H1 (cell line): ENCODE data around the gene EPB41L2. TPM values are rescaled to one million over a fixed set of nuclear protein-coding genes. Genes with fewer than 3 reads are reported as not detected.

Experiments used
- NRF1 ChIP-seq: IDR thresholded peaks from 2 replicates; pipeline ENCODE4 v1.6.1; 2011; ENCODE audit warnings: mild to moderate bottlenecking, low read depth, low read length, improper control_type of control experiment
- PHF8 ChIP-seq: fragments of 200-600 bp; sonication (generic); conservative IDR thresholded peaks from 2 replicates; pipeline ENCODE4 v1.7.1; 2012; ENCODE audit warnings: low read depth, mild to moderate bottlenecking, inconsistent platforms, low read length, moderate library complexity
- RAD21 ChIP-seq, 2 experiments: IDR thresholded peaks in 1 of 2; conservative IDR thresholded peaks in 1 of 2; 2 replicates each; pipeline ENCODE4 v1.6.1; 2011; ENCODE audit warnings: low read depth in 2 of 2, low read length in 2 of 2, improper control_type of control experiment in 1 of 2, inconsistent platforms in 1 of 2, mild to moderate bottlenecking in 1 of 2, moderate library complexity in 1 of 2
- polyA plus RNA-seq, 7 experiments: library from polyadenylated mRNA; depleted of rRNA in 3 of 7; stranded (reverse) in 5 of 7; unstranded in 2 of 7; fragments of >200 nt in 5 of 7; fragments of 200-250 nt in 2 of 7; gene quantifications; 1 replicate in 5 of 7; 2 replicates in 1 of 7; 4 replicates in 1 of 7; pipeline versions ENCODE4 v1.2.1 to v1.2.3, GENCODE V29; 2011 to 2013; ENCODE audit warnings: missing spikeins in 2 of 7, mixed read lengths in 2 of 7
- total RNA-seq: library from RNA; stranded (reverse); fragmentation: NEBNext Ultra II Directional; extraction: Animal tissue kit (Norgen Biotek cat#: 25700); gene quantifications from 2 replicates; pipeline ENCODE4 v1.2.1, GENCODE V29; 2021
- TF ChIP-seq, protein P1 (sequence below): fragments of 300-600 bp; sonication (generic); IDR thresholded peaks from 2 replicates; pipeline ENCODE4 v1.7.1; 2012; ENCODE audit warnings: low read length, moderate library complexity, mild to moderate bottlenecking, inconsistent platforms; ENCODE audit not compliant: insufficient replicate concordance
- TF ChIP-seq, protein P2 (sequence below): IDR thresholded peaks from 2 replicates; pipeline ENCODE4 v1.6.1; 2011; ENCODE audit warnings: low read length, improper control_type of control experiment

Gene EPB41L2
- total and polyA plus RNA-seq, 2 of the 8 experiments (the other 6 are each of a cell fraction or from before 2014, with no cell fraction given), result 22.5 to 123 TPM

DNA sequence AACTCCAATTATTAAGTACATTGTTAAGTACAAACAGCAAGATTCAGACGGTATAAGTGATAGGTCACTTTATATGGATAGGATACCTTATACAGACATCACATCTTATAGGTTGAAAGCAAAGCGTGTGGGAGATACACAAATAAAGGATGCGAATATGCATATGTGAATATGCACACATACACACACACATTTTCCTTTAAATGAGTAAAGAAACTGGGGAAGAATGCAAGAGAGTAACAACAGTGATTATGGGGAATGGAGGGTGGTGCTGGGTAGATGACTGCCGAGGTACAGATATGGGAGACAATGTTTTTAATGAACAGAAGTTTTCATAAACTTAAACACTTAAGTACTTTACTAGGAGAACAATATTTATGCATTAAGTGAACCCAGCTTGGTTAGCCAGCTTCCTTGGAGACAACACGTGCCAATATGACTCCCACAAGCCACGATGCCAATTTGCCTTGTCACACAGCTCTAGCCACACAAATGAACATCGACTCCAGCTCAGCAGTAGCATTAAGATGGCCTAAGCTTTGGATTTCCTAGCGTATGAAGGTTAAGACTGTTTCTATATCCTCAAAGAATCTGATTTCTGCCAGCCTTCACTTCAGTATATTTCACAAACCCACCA lies 96.6 kb downstream of the EPB41L2 start (continued):
- TF ChIP-seq, protein P1, sequence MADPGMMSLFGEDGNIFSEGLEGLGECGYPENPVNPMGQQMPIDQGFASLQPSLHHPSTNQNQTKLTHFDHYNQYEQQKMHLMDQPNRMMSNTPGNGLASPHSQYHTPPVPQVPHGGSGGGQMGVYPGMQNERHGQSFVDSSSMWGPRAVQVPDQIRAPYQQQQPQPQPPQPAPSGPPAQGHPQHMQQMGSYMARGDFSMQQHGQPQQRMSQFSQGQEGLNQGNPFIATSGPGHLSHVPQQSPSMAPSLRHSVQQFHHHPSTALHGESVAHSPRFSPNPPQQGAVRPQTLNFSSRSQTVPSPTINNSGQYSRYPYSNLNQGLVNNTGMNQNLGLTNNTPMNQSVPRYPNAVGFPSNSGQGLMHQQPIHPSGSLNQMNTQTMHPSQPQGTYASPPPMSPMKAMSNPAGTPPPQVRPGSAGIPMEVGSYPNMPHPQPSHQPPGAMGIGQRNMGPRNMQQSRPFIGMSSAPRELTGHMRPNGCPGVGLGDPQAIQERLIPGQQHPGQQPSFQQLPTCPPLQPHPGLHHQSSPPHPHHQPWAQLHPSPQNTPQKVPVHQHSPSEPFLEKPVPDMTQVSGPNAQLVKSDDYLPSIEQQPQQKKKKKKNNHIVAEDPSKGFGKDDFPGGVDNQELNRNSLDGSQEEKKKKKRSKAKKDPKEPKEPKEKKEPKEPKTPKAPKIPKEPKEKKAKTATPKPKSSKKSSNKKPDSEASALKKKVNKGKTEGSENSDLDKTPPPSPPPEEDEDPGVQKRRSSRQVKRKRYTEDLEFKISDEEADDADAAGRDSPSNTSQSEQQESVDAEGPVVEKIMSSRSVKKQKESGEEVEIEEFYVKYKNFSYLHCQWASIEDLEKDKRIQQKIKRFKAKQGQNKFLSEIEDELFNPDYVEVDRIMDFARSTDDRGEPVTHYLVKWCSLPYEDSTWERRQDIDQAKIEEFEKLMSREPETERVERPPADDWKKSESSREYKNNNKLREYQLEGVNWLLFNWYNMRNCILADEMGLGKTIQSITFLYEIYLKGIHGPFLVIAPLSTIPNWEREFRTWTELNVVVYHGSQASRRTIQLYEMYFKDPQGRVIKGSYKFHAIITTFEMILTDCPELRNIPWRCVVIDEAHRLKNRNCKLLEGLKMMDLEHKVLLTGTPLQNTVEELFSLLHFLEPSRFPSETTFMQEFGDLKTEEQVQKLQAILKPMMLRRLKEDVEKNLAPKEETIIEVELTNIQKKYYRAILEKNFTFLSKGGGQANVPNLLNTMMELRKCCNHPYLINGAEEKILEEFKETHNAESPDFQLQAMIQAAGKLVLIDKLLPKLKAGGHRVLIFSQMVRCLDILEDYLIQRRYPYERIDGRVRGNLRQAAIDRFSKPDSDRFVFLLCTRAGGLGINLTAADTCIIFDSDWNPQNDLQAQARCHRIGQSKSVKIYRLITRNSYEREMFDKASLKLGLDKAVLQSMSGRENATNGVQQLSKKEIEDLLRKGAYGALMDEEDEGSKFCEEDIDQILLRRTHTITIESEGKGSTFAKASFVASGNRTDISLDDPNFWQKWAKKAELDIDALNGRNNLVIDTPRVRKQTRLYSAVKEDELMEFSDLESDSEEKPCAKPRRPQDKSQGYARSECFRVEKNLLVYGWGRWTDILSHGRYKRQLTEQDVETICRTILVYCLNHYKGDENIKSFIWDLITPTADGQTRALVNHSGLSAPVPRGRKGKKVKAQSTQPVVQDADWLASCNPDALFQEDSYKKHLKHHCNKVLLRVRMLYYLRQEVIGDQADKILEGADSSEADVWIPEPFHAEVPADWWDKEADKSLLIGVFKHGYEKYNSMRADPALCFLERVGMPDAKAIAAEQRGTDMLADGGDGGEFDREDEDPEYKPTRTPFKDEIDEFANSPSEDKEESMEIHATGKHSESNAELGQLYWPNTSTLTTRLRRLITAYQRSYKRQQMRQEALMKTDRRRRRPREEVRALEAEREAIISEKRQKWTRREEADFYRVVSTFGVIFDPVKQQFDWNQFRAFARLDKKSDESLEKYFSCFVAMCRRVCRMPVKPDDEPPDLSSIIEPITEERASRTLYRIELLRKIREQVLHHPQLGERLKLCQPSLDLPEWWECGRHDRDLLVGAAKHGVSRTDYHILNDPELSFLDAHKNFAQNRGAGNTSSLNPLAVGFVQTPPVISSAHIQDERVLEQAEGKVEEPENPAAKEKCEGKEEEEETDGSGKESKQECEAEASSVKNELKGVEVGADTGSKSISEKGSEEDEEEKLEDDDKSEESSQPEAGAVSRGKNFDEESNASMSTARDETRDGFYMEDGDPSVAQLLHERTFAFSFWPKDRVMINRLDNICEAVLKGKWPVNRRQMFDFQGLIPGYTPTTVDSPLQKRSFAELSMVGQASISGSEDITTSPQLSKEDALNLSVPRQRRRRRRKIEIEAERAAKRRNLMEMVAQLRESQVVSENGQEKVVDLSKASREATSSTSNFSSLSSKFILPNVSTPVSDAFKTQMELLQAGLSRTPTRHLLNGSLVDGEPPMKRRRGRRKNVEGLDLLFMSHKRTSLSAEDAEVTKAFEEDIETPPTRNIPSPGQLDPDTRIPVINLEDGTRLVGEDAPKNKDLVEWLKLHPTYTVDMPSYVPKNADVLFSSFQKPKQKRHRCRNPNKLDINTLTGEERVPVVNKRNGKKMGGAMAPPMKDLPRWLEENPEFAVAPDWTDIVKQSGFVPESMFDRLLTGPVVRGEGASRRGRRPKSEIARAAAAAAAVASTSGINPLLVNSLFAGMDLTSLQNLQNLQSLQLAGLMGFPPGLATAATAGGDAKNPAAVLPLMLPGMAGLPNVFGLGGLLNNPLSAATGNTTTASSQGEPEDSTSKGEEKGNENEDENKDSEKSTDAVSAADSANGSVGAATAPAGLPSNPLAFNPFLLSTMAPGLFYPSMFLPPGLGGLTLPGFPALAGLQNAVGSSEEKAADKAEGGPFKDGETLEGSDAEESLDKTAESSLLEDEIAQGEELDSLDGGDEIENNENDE, result no peak
- TF ChIP-seq RAD21 (IDR thresholded peaks at IDR 0.05 in 1 of 2, conservative IDR thresholded peaks at IDR 0.05 in 1 of 2; ENCODE audit: low read depth in 2 of 2, low read length in 2 of 2) (no peak), NRF1 (no peak), PHF8 (no peak)
- TF ChIP-seq, protein P2, sequence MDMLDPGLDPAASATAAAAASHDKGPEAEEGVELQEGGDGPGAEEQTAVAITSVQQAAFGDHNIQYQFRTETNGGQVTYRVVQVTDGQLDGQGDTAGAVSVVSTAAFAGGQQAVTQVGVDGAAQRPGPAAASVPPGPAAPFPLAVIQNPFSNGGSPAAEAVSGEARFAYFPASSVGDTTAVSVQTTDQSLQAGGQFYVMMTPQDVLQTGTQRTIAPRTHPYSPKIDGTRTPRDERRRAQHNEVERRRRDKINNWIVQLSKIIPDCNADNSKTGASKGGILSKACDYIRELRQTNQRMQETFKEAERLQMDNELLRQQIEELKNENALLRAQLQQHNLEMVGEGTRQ, result no peak
